Measurements from ENCODE around the gene TXNDC5.

TXNDC5 gene

GRCh38 chr6:7910654-7911344 is at the start of gene TXNDC5:
TXNDC5 (minus strand) TSS chr6:7910788; CDS start chr6:7910776, 12 bp downstream.
- peak; percentile 74 for DNase-seq

- DNase-seq: no peak
These were observed 49.6 kb upstream of the TXNDC5 start for GRCh38 chr6:7960141-7960540.

- no peak for DNase-seq
These were observed 48.9 kb upstream of the TXNDC5 start for GRCh38 chr6:7959453-7959852.

DNA sequence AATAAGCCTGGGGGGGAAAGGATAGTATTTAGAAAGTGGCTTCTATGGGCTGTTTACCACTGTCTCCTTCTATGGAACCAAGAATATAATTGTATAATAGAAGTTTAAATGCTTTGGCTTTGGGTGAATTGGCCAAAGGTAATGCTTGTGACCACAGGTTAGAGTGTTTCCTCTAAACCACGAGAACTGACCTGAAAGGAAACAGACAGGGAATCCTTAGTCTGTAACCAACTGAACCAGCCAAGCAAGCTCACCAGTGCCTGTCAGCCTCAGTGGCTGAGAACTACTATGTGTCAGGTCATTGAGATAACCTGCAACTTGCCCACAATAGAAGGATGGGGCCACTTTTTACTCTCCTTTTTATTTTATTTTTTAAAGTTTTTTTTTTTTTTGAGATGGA is 47.9 kb upstream of the TXNDC5 start:
- DNase-seq: no peak

- DNase-seq: no peak
These were observed 45.7 kb upstream of the TXNDC5 start for GRCh38 chr6:7956257-7956656.

DNA sequence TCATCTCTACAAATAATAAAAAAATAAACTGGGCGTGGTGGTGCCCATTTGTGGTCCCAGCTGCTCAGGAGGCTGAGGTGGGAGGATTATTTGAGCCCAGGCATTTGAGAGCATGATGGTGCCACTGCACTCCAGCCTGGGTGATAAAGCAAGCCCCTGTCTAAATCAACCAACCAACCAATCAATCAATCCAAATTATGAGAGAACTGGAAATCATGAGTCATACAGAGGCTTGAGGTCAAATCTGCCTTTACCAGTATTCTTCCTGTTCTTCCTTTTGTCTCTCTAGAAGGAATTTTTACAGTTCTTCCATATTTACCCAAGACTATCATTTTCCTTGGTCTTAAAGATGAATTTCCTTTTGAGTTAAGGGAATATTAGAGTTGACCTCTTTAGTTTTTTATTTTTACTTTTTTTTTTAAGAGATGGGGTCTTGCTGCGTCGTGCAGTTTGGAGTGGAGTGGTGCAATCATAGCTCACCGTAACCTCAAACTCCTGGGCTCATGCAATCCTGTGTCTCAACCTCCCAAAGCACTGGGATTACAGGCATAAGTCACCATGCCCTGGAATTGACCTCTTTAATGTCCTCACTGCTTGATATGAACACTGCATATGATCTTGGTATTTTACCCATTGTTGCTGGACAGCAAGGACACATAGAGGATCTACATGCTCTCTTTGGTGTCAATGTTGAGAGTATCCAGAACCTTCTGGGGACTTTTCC is 44.1 kb upstream of the TXNDC5 start:
- no peak for DNase-seq

- no peak for DNase-seq
These were observed 43.2 kb upstream of the TXNDC5 start for GRCh38 chr6:7953753-7954152.

GRCh38 chr6:7939864-7940228 is 29.3 kb upstream of the TXNDC5 start:
- DNase-seq: no peak

GRCh38 chr6:7939184-7939863 is 28.7 kb upstream of the TXNDC5 start:
- DNase-seq: no peak

GRCh38 chr6:7938562-7939183 is 28.1 kb upstream of the TXNDC5 start:
- no peak for DNase-seq

DNA sequence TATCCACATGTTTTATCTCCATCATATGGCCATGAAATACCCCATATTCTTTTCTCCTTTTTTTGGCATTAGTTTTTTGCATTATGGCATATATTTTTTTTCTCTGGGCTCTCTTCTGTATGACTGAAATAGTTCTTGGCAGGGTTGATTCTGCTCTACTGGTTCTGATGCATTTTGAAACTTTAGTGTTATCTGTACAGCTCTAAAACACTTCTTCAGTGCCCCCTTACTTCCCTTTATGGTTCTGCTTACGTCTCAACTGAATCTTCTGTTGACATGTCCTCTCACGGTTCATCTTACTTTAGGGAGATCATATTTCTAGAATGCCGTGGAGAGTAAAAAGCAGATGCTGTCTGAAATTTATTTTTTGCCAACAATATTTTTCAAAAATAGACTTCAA is 23.2 kb upstream of the TXNDC5 start:
- no peak for DNase-seq

- DNase-seq: no peak
These were observed 22.0 kb upstream of the TXNDC5 start for GRCh38 chr6:7932625-7933024.

DNA sequence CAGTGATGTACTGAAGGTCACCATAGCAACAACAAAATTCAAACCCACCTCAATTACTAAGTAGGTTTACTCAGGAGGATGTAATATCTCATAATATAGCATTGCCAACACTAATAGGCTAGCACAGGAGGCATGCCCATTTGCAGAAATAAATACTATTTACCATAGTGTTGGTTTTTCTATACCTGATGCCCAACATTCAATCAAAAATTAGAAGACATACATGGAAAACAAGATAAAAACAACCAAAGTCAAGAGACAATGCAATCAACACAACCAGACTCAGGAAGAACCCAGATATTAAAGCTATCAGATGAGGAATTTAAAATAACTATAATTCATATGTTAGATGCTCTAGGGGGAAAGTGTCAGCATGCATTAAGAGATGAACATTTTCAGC is 14.3 kb upstream of the TXNDC5 start:
- DNase-seq: no peak

GRCh38 chr6:7922596-7922995 is 12.0 kb upstream of the TXNDC5 start:
- DNase-seq: no peak

GRCh38 chr6:7921632-7922092 is 11.1 kb upstream of the TXNDC5 start:
- DNase-seq: no peak

DNA sequence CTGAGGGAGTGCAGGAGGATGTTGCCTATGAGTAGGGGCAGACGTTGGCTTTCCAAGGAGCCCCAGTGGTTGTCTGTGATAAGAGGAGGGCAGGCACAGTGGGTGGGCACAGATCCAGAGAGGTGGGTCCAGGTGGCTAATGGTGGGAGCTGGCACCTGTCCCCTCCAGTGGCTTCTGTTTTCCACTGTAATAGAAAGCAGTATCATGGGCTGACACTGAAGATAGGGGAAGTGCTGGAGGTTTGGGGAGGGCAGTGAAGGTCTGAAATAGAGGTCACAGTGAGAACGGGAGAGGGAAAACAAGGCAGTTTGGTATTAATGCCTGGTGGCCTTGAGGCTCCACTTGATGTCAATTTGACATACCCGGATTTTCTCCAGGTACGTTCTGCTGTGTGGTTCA is 10.5 kb upstream of the TXNDC5 start:
- DNase-seq: no peak

DNA sequence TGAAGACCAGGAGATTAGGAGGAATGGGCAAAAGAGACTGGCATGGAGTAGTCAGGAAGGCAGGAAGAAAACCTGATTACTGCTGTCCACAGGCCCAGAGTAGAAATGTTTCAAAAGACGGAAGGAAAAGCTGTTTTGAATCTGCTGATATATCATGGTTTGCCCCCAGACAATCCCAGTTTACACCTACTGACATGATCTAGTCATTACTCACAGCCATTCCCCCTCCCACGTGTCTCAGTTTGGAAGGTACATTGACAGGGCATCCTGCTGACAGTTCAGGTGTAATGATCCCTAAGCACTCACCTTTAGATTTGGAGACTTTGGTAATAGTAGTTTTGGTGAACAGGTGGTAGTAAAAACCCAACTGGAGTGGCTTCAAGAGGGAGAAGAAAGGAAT is 9.8 kb upstream of the TXNDC5 start:
- no peak for DNase-seq

GRCh38 chr6:7919871-7920270 is 9.3 kb upstream of the TXNDC5 start:
- no peak for DNase-seq

DNA sequence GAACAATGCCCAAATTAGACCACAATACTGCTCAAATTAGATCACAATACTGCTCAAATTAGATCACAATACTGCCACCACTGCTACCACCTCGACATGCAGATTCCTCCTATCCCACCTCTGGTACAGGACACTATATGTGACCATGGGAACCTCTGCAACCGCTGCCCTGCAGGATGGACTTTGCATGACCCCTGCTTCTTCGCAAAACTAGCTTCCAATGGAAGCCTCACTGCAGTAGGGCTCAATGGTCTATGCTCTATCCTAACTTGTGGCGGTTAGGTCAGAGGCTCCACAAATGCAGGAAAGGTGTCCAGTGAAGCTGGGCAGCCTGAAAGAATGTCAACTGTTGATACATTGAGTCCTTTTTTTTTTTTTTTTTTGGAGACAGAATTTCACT is 7.8 kb upstream of the TXNDC5 start:
- DNase-seq: no peak

GRCh38 chr6:7917729-7918128 is 7.1 kb upstream of the TXNDC5 start:
- no peak for DNase-seq

GRCh38 chr6:7916959-7917358 is 6.4 kb upstream of the TXNDC5 start:
- DNase-seq: no peak

DNA sequence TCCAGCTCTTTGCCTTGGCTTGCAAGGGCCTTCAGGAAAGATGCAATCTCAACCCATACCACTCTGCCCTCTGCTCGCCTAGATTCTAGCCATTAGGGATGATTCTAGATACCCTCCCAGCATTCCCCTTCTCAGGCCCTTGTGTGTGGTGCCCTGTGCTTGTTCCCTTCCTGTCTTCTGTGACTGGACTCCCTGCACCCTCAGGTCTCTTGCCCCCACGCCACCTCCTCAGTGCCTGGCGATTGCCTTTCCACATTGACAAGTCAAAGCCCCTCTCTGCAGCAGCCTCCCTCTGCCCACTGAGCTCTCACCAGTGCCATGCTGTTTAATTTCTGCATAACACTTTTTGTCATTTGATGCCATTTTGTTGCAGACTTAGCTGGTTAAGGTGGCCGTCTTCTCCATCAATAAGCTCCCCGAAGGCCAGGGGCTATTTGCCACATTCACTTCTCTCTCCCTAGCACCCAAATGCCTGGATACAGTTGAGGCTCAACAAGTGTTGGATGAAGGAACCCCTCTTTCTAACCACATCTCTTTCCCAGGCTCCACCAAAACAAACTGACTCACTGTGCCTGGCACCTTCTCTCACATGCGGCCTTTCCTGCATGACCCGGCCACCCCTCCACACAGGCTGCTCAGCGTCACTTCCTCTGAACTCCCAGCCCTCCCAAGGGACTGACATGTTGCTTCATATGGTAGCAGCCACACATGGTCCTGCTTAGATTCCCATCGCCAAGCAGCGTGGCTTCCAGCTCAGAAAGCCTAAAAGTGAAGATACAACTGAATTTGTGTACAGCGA is 4.6 kb upstream of the TXNDC5 start:
- no peak for DNase-seq

DNA sequence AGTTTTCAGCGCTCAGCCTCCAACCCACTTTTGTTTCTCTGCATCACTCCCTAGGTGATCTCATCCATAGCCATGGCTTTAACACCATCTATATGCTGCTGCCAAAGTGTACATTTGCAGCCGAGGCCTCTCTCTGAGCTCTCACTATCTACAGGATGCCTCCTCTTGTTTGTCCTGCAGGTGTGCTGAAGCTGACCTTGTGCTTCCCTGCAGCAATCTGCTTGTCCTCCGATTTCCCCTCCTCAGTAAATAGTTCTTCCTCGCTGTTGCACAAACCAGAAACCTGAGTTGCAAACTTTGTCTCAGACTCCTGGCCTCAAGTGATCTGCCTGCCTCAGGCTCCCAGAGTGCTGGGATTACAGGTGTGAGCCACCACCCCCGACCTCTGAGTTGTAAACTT is 3.7 kb upstream of the TXNDC5 start:
- DNase-seq: no peak
